H9 (cell line): Measurements from ENCODE around the gene E2F7. TPM values are rescaled to one million over a fixed set of nuclear protein-coding genes. Genes with fewer than 3 reads are reported as not detected.

Experiments used
- DNase-seq: peaks from one replicate; pipeline ENCODE4 v3.0.0-alpha.2; 2017
- H2AFZ ChIP-seq: one replicate; pipeline ENCODE4 v1.6.1; 2013; ENCODE audit warnings: mild to moderate bottlenecking, low read length, control low read depth, moderate library complexity
- H2AK5ac ChIP-seq: 2 replicates; pipeline ENCODE4 v1.6.1; 2013; ENCODE audit warnings: low read length, control low read depth, mixed read lengths; ENCODE audit not compliant: insufficient read length
- H2BK120ac ChIP-seq: one replicate; pipeline ENCODE4 v1.6.1; 2013; ENCODE audit warnings: low read depth, mild to moderate bottlenecking, low read length, control low read depth, inconsistent platforms; ENCODE audit not compliant: poor library complexity, severe bottlenecking
- H2BK12ac ChIP-seq: 2 replicates; pipeline ENCODE4 v1.6.1; 2013; ENCODE audit warnings: low read length, control low read depth, mixed read lengths, low read depth; ENCODE audit not compliant: insufficient read length
- H2BK15ac ChIP-seq: 2 replicates; pipeline ENCODE4 v1.6.1; 2013; ENCODE audit warnings: low read depth, low read length, control low read depth
- H2BK20ac ChIP-seq: one replicate; pipeline ENCODE4 v1.6.1; 2013; ENCODE audit warnings: low read depth, mild to moderate bottlenecking, low read length, control low read depth, inconsistent platforms; ENCODE audit not compliant: poor library complexity, severe bottlenecking
- H2BK5ac ChIP-seq: 2 replicates; pipeline ENCODE4 v1.6.1; 2013; ENCODE audit warnings: low read length, control low read depth, mixed read lengths; ENCODE audit not compliant: insufficient read length
- H3K14ac ChIP-seq: 2 replicates; pipeline ENCODE4 v1.6.1; 2013; ENCODE audit warnings: low read length, control low read depth; ENCODE audit not compliant: insufficient read depth
- H3K18ac ChIP-seq: 2 replicates; pipeline ENCODE4 v1.6.1; 2013; ENCODE audit warnings: low read depth, mild to moderate bottlenecking, mixed read lengths, low read length, control low read depth; ENCODE audit not compliant: insufficient read length
- H3K23ac ChIP-seq: 2 replicates; pipeline ENCODE4 v1.6.1; 2013; ENCODE audit warnings: low read length, control low read depth, mixed read lengths, low read depth; ENCODE audit not compliant: insufficient read length
- H3K23me2 ChIP-seq: 2 replicates; pipeline ENCODE4 v1.6.1; 2013; ENCODE audit warnings: low read depth, mild to moderate bottlenecking, mixed read lengths, low read length, control low read depth; ENCODE audit not compliant: insufficient read length, poor library complexity, severe bottlenecking
- H3K27ac ChIP-seq: 2 replicates; pipeline ENCODE4 v1.5.1; 2013; ENCODE audit warnings: low read length, control low read depth, mixed read lengths, low read depth; ENCODE audit not compliant: insufficient read length
- H3K27me3 ChIP-seq: 2 replicates; pipeline ENCODE4 v1.6.1; 2013; ENCODE audit warnings: low read length, control low read depth, inconsistent platforms; ENCODE audit not compliant: insufficient read depth
- H3K4ac ChIP-seq: 2 replicates; pipeline ENCODE4 v1.6.1; 2013; ENCODE audit warnings: low read depth, mild to moderate bottlenecking, control low read depth, inconsistent platforms, low read length, moderate library complexity
- H3K4me1 ChIP-seq: 2 replicates; pipeline ENCODE4 v1.6.1; 2013; ENCODE audit warnings: low read length, control low read depth, inconsistent platforms; ENCODE audit not compliant: insufficient read depth
- H3K4me2 ChIP-seq: 2 replicates; pipeline ENCODE4 v1.6.1; 2013; ENCODE audit warnings: low read length, control low read depth, mixed read lengths; ENCODE audit not compliant: insufficient read length, insufficient read depth
- H3K56ac ChIP-seq: 2 replicates; pipeline ENCODE4 v1.6.1; 2013; ENCODE audit warnings: low read depth, mild to moderate bottlenecking, mixed read lengths, low read length, control low read depth; ENCODE audit not compliant: insufficient read length
- H3K79me1 ChIP-seq: 2 replicates; pipeline ENCODE4 v1.6.1; 2013; ENCODE audit warnings: low read depth, mild to moderate bottlenecking, moderate library complexity, low read length, control low read depth, inconsistent platforms; ENCODE audit not compliant: insufficient read depth, poor library complexity, severe bottlenecking
- H3K79me2 ChIP-seq: 2 replicates; pipeline ENCODE4 v1.6.1; 2013; ENCODE audit warnings: low read length, control low read depth, inconsistent platforms; ENCODE audit not compliant: insufficient read depth
- H3K9ac ChIP-seq: 2 replicates; pipeline ENCODE4 v1.6.1; 2013; ENCODE audit warnings: low read length, control low read depth, mixed read lengths; ENCODE audit not compliant: insufficient read length; ENCODE audit errors: extremely low read depth
- H3K9me3 ChIP-seq: one replicate; pipeline ENCODE4 v1.6.1; 2013; ENCODE audit warnings: low read depth, low read length, inconsistent platforms; ENCODE audit not compliant: control insufficient read depth
- H3T11ph ChIP-seq: one replicate; pipeline ENCODE4 v1.6.1; 2013; ENCODE audit warnings: mild to moderate bottlenecking, low read length, control low read depth, inconsistent platforms
- H4K20me1 ChIP-seq: one replicate; pipeline ENCODE4 v1.6.1; 2013; ENCODE audit not compliant: control insufficient read depth, insufficient read length, insufficient read depth
- H4K5ac ChIP-seq: 2 replicates; pipeline ENCODE4 v1.6.1; 2013; ENCODE audit warnings: low read depth, mild to moderate bottlenecking, mixed read lengths, low read length, control low read depth; ENCODE audit not compliant: insufficient read length
- H4K8ac ChIP-seq: replicated peaks from 2 replicates; pipeline ENCODE4 v1.6.1; 2013; ENCODE audit warnings: low read length, control low read depth, mixed read lengths, low read depth; ENCODE audit not compliant: insufficient read length
- H4K91ac ChIP-seq: 2 replicates; pipeline ENCODE4 v1.6.1; 2013; ENCODE audit warnings: low read depth, mild to moderate bottlenecking, moderate library complexity, mixed read lengths, low read length, control low read depth; ENCODE audit not compliant: insufficient read length
- H3K27ac Mint-ChIP-seq, 3 experiments: 2 replicates in 2 of 3; 3 replicates in 1 of 3; pipeline ENCODE4 v1.8.0; 2020 to 2021; ENCODE audit warnings: mixed read lengths in 3 of 3, mild to moderate bottlenecking in 1 of 3, moderate library complexity in 1 of 3
- H3K27me3 Mint-ChIP-seq: 2 replicates; pipeline ENCODE4 v1.8.0; 2021; ENCODE audit warnings: low read depth, mild to moderate bottlenecking, moderate library complexity, mixed read lengths
- H3K36me3 Mint-ChIP-seq, 3 experiments: 2 replicates in 2 of 3; 3 replicates in 1 of 3; pipeline ENCODE4 v1.8.0; 2020 to 2021; ENCODE audit warnings: low read depth in 3 of 3, mixed read lengths in 3 of 3; ENCODE audit not compliant: insufficient read depth in 1 of 3
- H3K4me1 Mint-ChIP-seq, 2 experiments: 2 replicates each; pipeline ENCODE4 v1.8.0; 2020; ENCODE audit warnings: mixed read lengths in 2 of 2
- H3K4me3 Mint-ChIP-seq, 2 experiments: 2 replicates in 1 of 2; 3 replicates in 1 of 2; pipeline ENCODE4 v1.8.0; 2020 to 2021; ENCODE audit warnings: mild to moderate bottlenecking in 2 of 2, mixed read lengths in 2 of 2, moderate library complexity in 1 of 2
- H3K9me3 Mint-ChIP-seq, 2 experiments: 2 replicates in 1 of 2; 3 replicates in 1 of 2; pipeline ENCODE4 v1.8.0; 2020; ENCODE audit warnings: mild to moderate bottlenecking in 2 of 2, mixed read lengths in 2 of 2, moderate library complexity in 1 of 2
- WGBS: extraction: QIAGEN DNeasy Blood & Tissue Kit; methylation state at CpG from one replicate; pipeline ENCODE4 v1.1.7; 2013; ENCODE audit warnings: missing lambda C conversion rate, low lambda C conversion rate, mixed read lengths; ENCODE audit not compliant: insufficient read length; ENCODE audit errors: extremely low coverage; 5-methylcytosine and 5-hydroxymethylcytosine counted together
- total RNA-seq: library from RNA; stranded (reverse); gene quantifications from 2 replicates; pipeline ENCODE4 v1.2.1, GENCODE V29; 2021
- TF ChIP-seq, protein P1 (sequence below): fragments of 200-600 bp; sonication (generic); conservative IDR thresholded peaks from 3 replicates; pipeline ENCODE4 v1.8.0; 2021; ENCODE audit warnings: antibody characterized with exemption, mild to moderate bottlenecking

The E2F7 gene
- total RNA-seq, 1 experiment from 2014 or later, result 24.5 TPM

DNA sequence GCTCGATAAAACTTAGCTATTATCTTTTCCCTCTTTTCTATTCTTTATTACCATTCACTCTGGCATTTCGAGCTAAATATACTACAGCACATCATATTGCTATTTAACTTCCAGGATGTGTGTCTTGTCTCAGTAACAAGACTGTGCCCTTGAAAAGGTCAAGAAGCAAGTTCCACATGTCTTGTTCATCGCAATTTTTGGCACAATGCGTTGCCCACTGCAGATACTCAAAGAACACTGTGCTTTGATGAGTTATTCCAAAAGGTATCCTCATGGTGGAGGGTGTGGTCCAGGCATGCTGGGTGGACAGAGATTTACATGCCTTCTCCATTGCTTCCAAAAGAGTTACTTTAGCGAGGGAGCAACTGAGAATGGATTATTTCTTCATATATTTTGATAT, 6.6 kb downstream of the E2F7 start:
- Mint-ChIP-seq H3K4me3 (no peak overlapping the region), H3K9me3 (no peaks in the 10 kb centered on the region), H3K4me1 (peaks cover 8 to 19% of the 10 kb centered on the region in 2 experiments), H3K36me3 (peaks cover 31 to 81% (median 67%) of the 10 kb centered on the region in 3 experiments; a peak in 6 of 7 replicates), H3K27me3 (no peaks in the 10 kb centered on the region), H3K27ac (no peak overlapping the region)
- no peaks in the 10 kb centered on the region for H4K20me1 ChIP-seq
- H4K5ac ChIP-seq, result no peak overlapping the region
- no peak overlapping the region for H3K18ac ChIP-seq
- peaks cover 5% of the 10 kb centered on the region for H3K79me1 ChIP-seq
- H3T11ph ChIP-seq, result no peak overlapping the region
- H3K23ac ChIP-seq, result no peak overlapping the region
- no CpG with 5 or more reads among the region's 5 CpGs for WGBS
- H4K91ac ChIP-seq, result no peak overlapping the region
- H3K27ac ChIP-seq, result no peak overlapping the region
- no peak overlapping the region for H2AFZ ChIP-seq
- no peak overlapping the region for H2BK12ac ChIP-seq
- H3K14ac ChIP-seq, result no peak overlapping the region
- no peaks in the 10 kb centered on the region for H3K9me3 ChIP-seq
- TF ChIP-seq, protein P1, sequence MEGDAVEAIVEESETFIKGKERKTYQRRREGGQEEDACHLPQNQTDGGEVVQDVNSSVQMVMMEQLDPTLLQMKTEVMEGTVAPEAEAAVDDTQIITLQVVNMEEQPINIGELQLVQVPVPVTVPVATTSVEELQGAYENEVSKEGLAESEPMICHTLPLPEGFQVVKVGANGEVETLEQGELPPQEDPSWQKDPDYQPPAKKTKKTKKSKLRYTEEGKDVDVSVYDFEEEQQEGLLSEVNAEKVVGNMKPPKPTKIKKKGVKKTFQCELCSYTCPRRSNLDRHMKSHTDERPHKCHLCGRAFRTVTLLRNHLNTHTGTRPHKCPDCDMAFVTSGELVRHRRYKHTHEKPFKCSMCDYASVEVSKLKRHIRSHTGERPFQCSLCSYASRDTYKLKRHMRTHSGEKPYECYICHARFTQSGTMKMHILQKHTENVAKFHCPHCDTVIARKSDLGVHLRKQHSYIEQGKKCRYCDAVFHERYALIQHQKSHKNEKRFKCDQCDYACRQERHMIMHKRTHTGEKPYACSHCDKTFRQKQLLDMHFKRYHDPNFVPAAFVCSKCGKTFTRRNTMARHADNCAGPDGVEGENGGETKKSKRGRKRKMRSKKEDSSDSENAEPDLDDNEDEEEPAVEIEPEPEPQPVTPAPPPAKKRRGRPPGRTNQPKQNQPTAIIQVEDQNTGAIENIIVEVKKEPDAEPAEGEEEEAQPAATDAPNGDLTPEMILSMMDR, result no peak
- H3K27me3 ChIP-seq, result no peaks in the 10 kb centered on the region
- H3K56ac ChIP-seq, result no peak overlapping the region
- H2AK5ac ChIP-seq, result no peak overlapping the region
- no peak overlapping the region for H3K4ac ChIP-seq
- H2BK120ac ChIP-seq, result no peak overlapping the region
- no peaks in the 10 kb centered on the region for H3K23me2 ChIP-seq
- H2BK20ac ChIP-seq, result no peak overlapping the region
- no peak overlapping the region for H3K4me2 ChIP-seq
- no peaks in the 10 kb centered on the region; the same call in 1 of the 2 replicates for H3K4me1 ChIP-seq
- peaks cover 2% of the 10 kb centered on the region; the same call in 1 of the 2 replicates for H3K79me2 ChIP-seq
- no peak overlapping the region for H4K8ac ChIP-seq
- H2BK5ac ChIP-seq, result no peak overlapping the region
- no peak overlapping the region for H3K9ac ChIP-seq
- H2BK15ac ChIP-seq, result no peak overlapping the region
- DNase-seq, result no peak
